Psoas muscle (tissue), 8 donors: ENCODE data around the gene WSCD2. TPM values are rescaled to one million over a fixed set of nuclear protein-coding genes. Genes with fewer than 3 reads are reported as not detected.

Experiments used
- ATAC-seq, 4 donors: fragments of 200-7000 bp; cut with Tn5 transposase; one replicate each; pipeline ENCODE4 v1.9.1; 2020; ENCODE audit warnings: moderate library complexity in 3 of 4, mild to moderate bottlenecking in 2 of 4
- DNase-seq, 2 donors: peaks; one replicate each; pipeline ENCODE4 v3.0.0-alpha.2; 2020
- H3K27ac ChIP-seq: fragments of 200-600 bp; one replicate; pipeline ENCODE4 v1.8.0; 2022
- H3K27me3 ChIP-seq, 3 donors: fragments of 200-600 bp in 1 of 3; one replicate each; pipeline versions ENCODE4 v1.6.1 to v1.8.0; 2013 to 2022; ENCODE audit warnings: low read length in 2 of 3, mild to moderate bottlenecking in 2 of 3, moderate library complexity in 1 of 3; ENCODE audit not compliant: insufficient read depth in 3 of 3
- H3K36me3 ChIP-seq, 2 donors: fragments of 200-600 bp in 1 of 2; one replicate each; pipeline versions ENCODE4 v1.6.1 to v1.8.0; 2013 to 2022; ENCODE audit warnings: low read depth in 1 of 2, mild to moderate bottlenecking in 1 of 2, moderate library complexity in 1 of 2; ENCODE audit not compliant: insufficient read depth in 1 of 2
- H3K4me1 ChIP-seq: fragments of 200-600 bp; one replicate; pipeline ENCODE4 v1.8.0; 2022
- H3K4me3 ChIP-seq: fragments of 200-600 bp; one replicate; pipeline ENCODE4 v1.8.0; 2022; ENCODE audit warnings: mild to moderate bottlenecking
- H3K9me3 ChIP-seq: fragments of 200-600 bp; one replicate; pipeline ENCODE4 v1.8.0; 2022
- WGBS, 3 donors: extraction: QIAGEN DNeasy Blood & Tissue Kit; methylation state at CpG; one replicate each; pipeline versions ENCODE4 v1.1.6 to v1.1.7; 2013; 5-methylcytosine and 5-hydroxymethylcytosine counted together
- intact Hi-C, 2 donors: fragments of 100-400 bp; cut with DNase I; formaldehyde crosslinking; loops; one replicate each; pipeline versions ENCODE4 v1.11.0 to v1.14.2; 2022
- polyA plus RNA-seq, 3 donors: library from polyadenylated mRNA; stranded (reverse); fragments of 200-250 nt; gene quantifications; one replicate each; pipeline ENCODE4 v1.2.3, GENCODE V29; 2013
- total RNA-seq, 4 donors: library from RNA; stranded (reverse); fragmentation: NEBNext Ultra II Directional in 2 of 4; extraction: Animal tissue kit (Norgen Biotek cat#: 25700) in 2 of 4; gene quantifications; one replicate each; pipeline versions ENCODE4 v1.2.1 to v1.2.4, GENCODE V29; 2021 to 2023
- TF ChIP-seq, protein P1 (sequence below): fragments of 200-600 bp; IDR thresholded peaks from one replicate; pipeline ENCODE4 v1.8.0; 2022; ENCODE audit warnings: antibody characterized with exemption
- donor health status: healthy with polysubstance abuse.
- donor health status: DM: no; HTN: no; CAD: no; lungs with moderate emphysema.
- donor health status: Bipolar disorder and iron deficiency.
- donor health status: healthy.
- donor health status: DM: yes; HTN: yes; CAD: no.
- donor health status: DM: no; HTN: no; CAD: no.
- donor health status: DM: no; HTN: no; CAD: no.
- donor health status: DM: yes; HTN: yes; CAD: no.

The WSCD2 gene
- total and polyA plus RNA-seq, 7 donors, result 0.01 to 0.21 TPM; not detected in 5

DNA sequence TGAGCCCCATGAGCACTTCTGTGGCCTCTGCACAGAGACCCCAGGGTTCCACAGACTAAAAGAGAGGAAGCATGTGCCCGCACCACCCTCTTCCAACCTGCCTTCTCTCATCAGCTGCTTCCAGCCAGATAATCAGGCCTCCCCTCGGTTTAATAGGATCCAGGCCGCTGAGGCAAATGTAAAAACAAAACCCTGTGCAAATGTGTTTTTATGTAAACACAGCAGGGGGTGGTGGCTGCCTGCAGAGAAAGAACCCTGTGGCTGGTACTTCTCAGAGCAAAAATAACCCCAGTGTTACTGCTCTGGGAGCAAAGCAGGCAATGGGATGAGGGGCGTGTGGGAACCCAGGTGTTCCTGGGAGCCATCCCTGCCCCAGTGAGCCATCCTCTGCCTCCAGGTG lies 46.2 kb downstream of the WSCD2 start:
- no peaks in the 10 kb centered on the region for H3K36me3 ChIP-seq
- no peak overlapping the region for H3K27ac ChIP-seq
- WGBS, 3 donors, result 21 to 30% (median 22%) methylated on average over 4 of the region's 4 CpGs
- no peak for ATAC-seq
- no peaks in the 10 kb centered on the region for H3K9me3 ChIP-seq
- DNase-seq, result no peak
- peaks cover 0 to 4% (median 0%) of the 10 kb centered on the region in 3 donors for H3K27me3 ChIP-seq
- intact Hi-C loops, result no loop called here
- H3K4me3 ChIP-seq, result no peak overlapping the region
- TF ChIP-seq, protein P1, sequence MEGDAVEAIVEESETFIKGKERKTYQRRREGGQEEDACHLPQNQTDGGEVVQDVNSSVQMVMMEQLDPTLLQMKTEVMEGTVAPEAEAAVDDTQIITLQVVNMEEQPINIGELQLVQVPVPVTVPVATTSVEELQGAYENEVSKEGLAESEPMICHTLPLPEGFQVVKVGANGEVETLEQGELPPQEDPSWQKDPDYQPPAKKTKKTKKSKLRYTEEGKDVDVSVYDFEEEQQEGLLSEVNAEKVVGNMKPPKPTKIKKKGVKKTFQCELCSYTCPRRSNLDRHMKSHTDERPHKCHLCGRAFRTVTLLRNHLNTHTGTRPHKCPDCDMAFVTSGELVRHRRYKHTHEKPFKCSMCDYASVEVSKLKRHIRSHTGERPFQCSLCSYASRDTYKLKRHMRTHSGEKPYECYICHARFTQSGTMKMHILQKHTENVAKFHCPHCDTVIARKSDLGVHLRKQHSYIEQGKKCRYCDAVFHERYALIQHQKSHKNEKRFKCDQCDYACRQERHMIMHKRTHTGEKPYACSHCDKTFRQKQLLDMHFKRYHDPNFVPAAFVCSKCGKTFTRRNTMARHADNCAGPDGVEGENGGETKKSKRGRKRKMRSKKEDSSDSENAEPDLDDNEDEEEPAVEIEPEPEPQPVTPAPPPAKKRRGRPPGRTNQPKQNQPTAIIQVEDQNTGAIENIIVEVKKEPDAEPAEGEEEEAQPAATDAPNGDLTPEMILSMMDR, result no peak
- no peaks in the 10 kb centered on the region for H3K4me1 ChIP-seq

DNA sequence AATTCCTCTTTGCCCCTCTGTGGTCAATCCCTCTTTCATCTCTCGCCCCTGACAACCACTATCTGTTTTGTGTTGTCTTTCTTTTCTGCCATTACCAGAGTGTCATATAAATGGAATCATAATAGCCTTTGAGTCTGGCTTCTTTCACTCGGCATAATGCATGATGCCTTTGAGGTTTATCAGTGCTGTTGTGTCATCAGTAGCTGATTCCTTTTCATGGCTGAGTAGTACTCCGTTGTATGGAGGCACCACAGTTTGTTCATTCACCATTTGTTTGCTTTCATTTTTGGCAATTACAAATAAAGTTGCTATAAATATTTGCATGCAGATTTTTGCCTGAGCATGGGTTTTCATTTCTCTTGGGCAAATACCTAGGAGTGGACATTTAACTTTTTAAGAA lies 47.2 kb downstream of the WSCD2 start:
- no peak overlapping the region for H3K4me3 ChIP-seq
- no peaks in the 10 kb centered on the region for H3K36me3 ChIP-seq
- WGBS, 3 donors, result 91 to 92% (median 91%) methylated on average over 3 of the region's 3 CpGs

DNA sequence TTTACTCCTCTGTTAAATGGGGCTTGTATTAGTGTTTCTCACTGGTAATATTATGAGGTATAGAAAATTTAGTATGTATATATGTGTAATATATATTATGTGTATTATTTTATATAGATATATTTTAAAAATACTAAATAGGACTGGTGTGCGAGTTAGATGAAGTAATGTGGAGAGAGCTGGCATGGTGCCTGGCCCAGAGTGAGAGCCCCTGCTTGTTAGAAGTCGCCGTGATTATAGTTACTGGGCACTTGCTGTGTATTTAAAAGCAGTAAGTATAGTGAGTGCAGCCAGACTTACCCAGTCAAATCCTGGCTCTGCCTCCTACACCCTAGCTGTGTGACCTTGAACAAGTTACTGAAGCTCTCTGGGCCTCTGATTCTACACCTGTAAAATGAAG lies 48.0 kb downstream of the WSCD2 start:
- H3K4me3 ChIP-seq, result no peak overlapping the region
- intact Hi-C loops, result no loop called here
- ATAC-seq, result no peak
- H3K27ac ChIP-seq, result no peak overlapping the region
- TF ChIP-seq, protein P1, result no peak
- no peaks in the 10 kb centered on the region for H3K36me3 ChIP-seq
- 84 to 88% (median 87%) methylated on average over 3 of the region's 3 CpGs for WGBS, 3 donors
- H3K4me1 ChIP-seq, result no peaks in the 10 kb centered on the region
- DNase-seq, result no peak
- no peaks in the 10 kb centered on the region for H3K9me3 ChIP-seq
- H3K27me3 ChIP-seq, result peaks cover 0 to 2% (median 0%) of the 10 kb centered on the region in 3 donors

More for the DNA sequence above, 47.2 kb downstream of the WSCD2 start:
- intact Hi-C loops, result no loop called here
- DNase-seq (no peak), ATAC-seq (no peak)
- Histone ChIP-seq H3K27ac (no peak overlapping the region), H3K9me3 (no peaks in the 10 kb centered on the region), H3K4me1 (no peaks in the 10 kb centered on the region), H3K27me3 (peaks cover 0 to 2% (median 0%) of the 10 kb centered on the region in 3 donors)
- TF ChIP-seq, protein P1, result no peak

DNA sequence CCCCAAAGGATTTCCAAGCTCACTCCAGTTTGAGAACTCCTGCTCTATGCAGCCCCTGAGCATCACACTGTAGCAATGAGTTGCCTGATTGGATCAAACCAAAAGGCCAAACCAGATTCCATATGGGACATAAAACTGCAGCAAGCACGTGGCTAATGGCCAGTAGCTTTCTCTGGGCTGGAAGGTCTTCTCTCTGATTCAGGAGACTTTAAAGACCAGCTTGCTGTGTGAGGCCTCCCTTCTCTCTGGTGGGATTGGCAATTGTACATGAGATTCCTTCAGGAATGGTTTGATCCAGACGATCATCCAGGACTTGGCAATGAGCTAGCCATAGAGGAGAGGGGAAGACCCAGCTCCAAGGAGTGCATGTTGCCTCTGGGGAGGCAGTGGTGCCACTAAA lies 50.2 kb downstream of the WSCD2 start:
- TF ChIP-seq, protein P1, result no peak
- ATAC-seq, result no peak
- no peak overlapping the region for H3K27ac ChIP-seq
- peaks cover 0 to 2% (median 0%) of the 10 kb centered on the region in 3 donors for H3K27me3 ChIP-seq
- intact Hi-C loops, result no loop called here
- H3K36me3 ChIP-seq, result no peaks in the 10 kb centered on the region
- no peaks in the 10 kb centered on the region for H3K9me3 ChIP-seq
- H3K4me1 ChIP-seq, result no peaks in the 10 kb centered on the region
- WGBS, 3 donors, result 34 to 54% (median 48%) methylated on average over 2 of the region's 2 CpGs
- no peak overlapping the region for H3K4me3 ChIP-seq
- DNase-seq, result no peak
